GM06990 (cell line): ENCODE data around the gene SYT2.

ENCODE experiments used
- DNase-seq: peaks from one replicate; pipeline ENCODE4 v3.0.0-alpha.2; 2011; ENCODE audit not compliant: insufficient read length; ENCODE audit errors: extremely low read depth
- H3K27me3 ChIP-seq: replicated peaks from 2 replicates; pipeline ENCODE4 v1.6.0; 2011; ENCODE audit warnings: low read length; ENCODE audit not compliant: control insufficient read depth, insufficient read depth
- H3K36me3 ChIP-seq: 2 replicates; pipeline ENCODE4 v1.5.1; 2011; ENCODE audit warnings: low read length; ENCODE audit not compliant: control insufficient read depth, insufficient read depth
- H3K4me3 ChIP-seq: replicated peaks from 2 replicates; pipeline ENCODE4 v1.5.1; 2011; ENCODE audit warnings: low read depth, mild to moderate bottlenecking, control low read depth, low read length
- CTCF ChIP-seq: IDR thresholded peaks from 2 replicates; pipeline ENCODE4 v1.5.1; 2011; ENCODE audit warnings: low read length, control low read depth, mild to moderate bottlenecking, inconsistent platforms; ENCODE audit not compliant: insufficient read depth, poor library complexity, severe bottlenecking

Gene SYT2

DNA sequence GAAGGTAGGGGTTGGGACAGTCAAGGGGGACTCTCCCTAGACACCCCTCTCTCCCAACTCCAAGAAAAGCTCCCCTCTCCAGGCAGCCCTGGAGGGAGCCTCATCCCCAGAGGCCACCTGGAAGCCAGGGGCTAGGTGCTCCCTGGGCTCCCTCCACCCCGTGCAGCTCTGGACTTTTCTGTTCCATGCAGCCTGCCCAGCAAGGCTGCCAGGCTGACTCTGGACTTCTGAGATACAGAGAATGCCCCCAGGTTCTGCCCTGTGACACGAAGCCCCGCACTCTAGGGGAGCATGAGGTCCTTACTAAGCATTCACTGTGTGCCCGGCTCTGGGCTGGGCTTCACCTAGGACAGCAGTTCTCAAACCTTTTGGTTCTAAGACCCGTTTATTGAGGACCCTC is 10.2 kb downstream of the SYT2 start:
- H3K27me3 ChIP-seq, result peaks cover 8% of the 10 kb centered on the region
- no peak for TF ChIP-seq CTCF
- no peaks in the 10 kb centered on the region for H3K36me3 ChIP-seq
- H3K4me3 ChIP-seq, result no peak overlapping the region
- no peak for DNase-seq

GRCh38 chr1:202698276-202698675 is 12.0 kb downstream of the SYT2 start:
- no peak for DNase-seq
- Histone ChIP-seq H3K36me3 (no peaks in the 10 kb centered on the region), H3K4me3 (no peak overlapping the region), H3K27me3 (peaks cover 2% of the 10 kb centered on the region; the same call in 1 of the 2 replicates)
- no peak for TF ChIP-seq CTCF

GRCh38 chr1:202697038-202697437 is 13.2 kb downstream of the SYT2 start:
- Histone ChIP-seq H3K27me3 (peaks cover 2% of the 10 kb centered on the region; the same call in 1 of the 2 replicates), H3K4me3 (no peak overlapping the region), H3K36me3 (no peaks in the 10 kb centered on the region)
- no peak for DNase-seq
- no peak for TF ChIP-seq CTCF

DNA sequence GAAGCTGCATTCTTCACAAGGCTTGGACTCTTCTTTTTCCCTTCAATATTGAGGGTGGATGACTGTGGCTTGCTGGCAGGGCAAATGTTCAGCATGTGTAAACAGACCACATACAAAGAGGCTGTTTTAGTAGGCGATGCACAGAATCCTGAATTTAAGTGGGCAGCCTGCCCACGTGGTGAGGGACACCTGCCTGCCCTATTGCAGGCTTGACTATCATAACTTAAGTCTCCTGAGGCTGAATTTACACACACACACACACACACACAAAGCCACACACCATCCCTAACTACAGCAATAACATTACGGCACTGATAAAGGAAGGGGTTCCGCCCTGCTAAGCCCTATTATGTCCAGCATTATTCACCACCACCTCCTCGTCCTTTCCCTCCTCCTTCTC is 15.9 kb downstream of the SYT2 start:
- no peaks in the 10 kb centered on the region for H3K36me3 ChIP-seq
- no peak overlapping the region for H3K4me3 ChIP-seq
- DNase-seq, result no peak

GRCh38 chr1:202692959-202693555 is 17.2 kb downstream of the SYT2 start:
- no peak for DNase-seq

More for the DNA sequence above, 15.9 kb downstream of the SYT2 start:
- no peaks in the 10 kb centered on the region for H3K27me3 ChIP-seq
- no peak for TF ChIP-seq CTCF

More at GRCh38 chr1:202692959-202693555, 17.2 kb downstream of the SYT2 start:
- no peak for TF ChIP-seq CTCF
- no peak overlapping the region for H3K4me3 ChIP-seq
- H3K36me3 ChIP-seq, result no peaks in the 10 kb centered on the region
- H3K27me3 ChIP-seq, result no peaks in the 10 kb centered on the region; the same call in 1 of the 2 replicates
